HepG2 (cell line): ENCODE measurements around the gene APOA1. TPM values are rescaled to one million over a fixed set of nuclear protein-coding genes. Genes with fewer than 3 reads are reported as not detected.

Source experiments
- BRD4 ChIP-seq: sonication (generic); formaldehyde crosslinking; IDR thresholded peaks from 2 replicates; pipeline ENCODE4 v1.4.0; 2020; ENCODE audit warnings: missing genetic modification reagents
- HDAC6 ChIP-seq: fragments of 200-600 bp; sonication (generic); IDR thresholded peaks from 2 replicates; pipeline ENCODE4 v1.7.0; 2017; ENCODE audit warnings: mild to moderate bottlenecking, antibody characterized with exemption, low read length, low read depth
- KDM5B ChIP-seq: sonication (generic); formaldehyde crosslinking; IDR thresholded peaks from 2 replicates; pipeline ENCODE4 v1.4.0; 2020; ENCODE audit warnings: missing genetic modification reagents, mild to moderate bottlenecking, borderline replicate concordance
- KDM6A ChIP-seq: IDR thresholded peaks from 2 replicates; pipeline ENCODE4 v1.6.1; 2016; ENCODE audit warnings: low read depth
- LCORL ChIP-seq, 2 experiments: fragments of 450-650 bp in 1 of 2; sonication (generic) in 1 of 2; formaldehyde crosslinking in 1 of 2; IDR thresholded peaks; 2 replicates each; pipeline versions ENCODE4 v1.5.0 to v1.6.1; 2017 to 2020; ENCODE audit warnings: antibody characterized with exemption in 1 of 2, missing genetic modification reagents in 1 of 2
- MED1 ChIP-seq: sonication (generic); formaldehyde crosslinking; IDR thresholded peaks from 2 replicates; pipeline ENCODE4 v1.4.0; 2020; ENCODE audit warnings: missing genetic modification reagents
- MXD4 ChIP-seq: IDR thresholded peaks from 2 replicates; pipeline ENCODE4 v1.6.1; 2016; ENCODE audit warnings: mild to moderate bottlenecking, missing biosample characterization, missing genetic modification reagents
- NCOA1 ChIP-seq: sonication (generic); formaldehyde crosslinking; IDR thresholded peaks from 2 replicates; pipeline ENCODE4 v1.9.0; 2021; ENCODE audit warnings: missing genetic modification reagents
- PAF1 ChIP-seq: IDR thresholded peaks from 2 replicates; pipeline ENCODE4 v1.6.1; 2016; ENCODE audit warnings: missing genetic modification reagents, missing compliant biosample characterization
- ZFP36L1 ChIP-seq: sonication (generic); formaldehyde crosslinking; IDR thresholded peaks from 2 replicates; pipeline ENCODE4 v1.8.0; 2022; ENCODE audit warnings: mild to moderate bottlenecking, missing genetic modification reagents, moderate library complexity
- ZNF180 ChIP-seq: sonication (generic); formaldehyde crosslinking; IDR thresholded peaks from 2 replicates; pipeline ENCODE4 v1.4.0; 2020; ENCODE audit warnings: low read depth, missing genetic modification reagents, borderline replicate concordance
- ZSCAN29 ChIP-seq: sonication (generic); formaldehyde crosslinking; conservative IDR thresholded peaks from 2 replicates; pipeline ENCODE4 v1.4.0; 2020; ENCODE audit warnings: mild to moderate bottlenecking, missing genetic modification reagents
- polyA plus RNA-seq, 8 experiments: library from polyadenylated mRNA; depleted of rRNA in 3 of 8; stranded (reverse) in 7 of 8; unstranded in 1 of 8; fragments of >200 nt; fragmentation: Illumina TruSeq in 4 of 8; extraction: Trizol in 4 of 8; gene quantifications; 2 replicates each; pipeline versions ENCODE4 v1.2.1 to v1.2.3, GENCODE V29; 2011 to 2016; ENCODE audit warnings: low read depth in 4 of 8, missing spikeins in 1 of 8, mixed read lengths in 1 of 8; ENCODE audit not compliant: insufficient read depth in 1 of 8
- total RNA-seq, 5 experiments: library from RNA; depleted of rRNA; stranded (reverse); fragments of >200 nt; fragmentation: Illumina TruSeq; extraction: Trizol; gene quantifications; 2 replicates each; pipeline ENCODE4 v1.2.3, GENCODE V29; 2016; ENCODE audit warnings: low read depth in 1 of 5
- TF ChIP-seq, protein P1 (sequence below): sonication (generic); formaldehyde crosslinking; IDR thresholded peaks from 2 replicates; pipeline ENCODE4 v1.4.0; 2020; ENCODE audit warnings: missing genetic modification reagents
- TF ChIP-seq, protein P2 (sequence below): sonication (generic); formaldehyde crosslinking; IDR thresholded peaks from 2 replicates; pipeline ENCODE4 v1.5.0; 2020; ENCODE audit warnings: mild to moderate bottlenecking, missing genetic modification reagents
- TF ChIP-seq, protein P3 (sequence below): sonication (generic); formaldehyde crosslinking; IDR thresholded peaks from 2 replicates; pipeline ENCODE4 v1.9.0; 2021; ENCODE audit warnings: missing genetic modification reagents, mild to moderate bottlenecking, borderline replicate concordance
- TF ChIP-seq, protein P4 (sequence below): sonication (generic); formaldehyde crosslinking; IDR thresholded peaks from 2 replicates; pipeline ENCODE4 v1.4.0; 2020; ENCODE audit warnings: missing genetic modification reagents
- TF ChIP-seq, protein P5 (sequence below): IDR thresholded peaks from 2 replicates; pipeline ENCODE4 v1.6.1; 2016; ENCODE audit warnings: control low read depth

APOA1 gene
- total and polyA plus RNA-seq, 2 of the 13 experiments (the other 11 are each of a cell fraction or from before 2014, with no cell fraction given) = 1,973 to 5,485 TPM

DNA sequence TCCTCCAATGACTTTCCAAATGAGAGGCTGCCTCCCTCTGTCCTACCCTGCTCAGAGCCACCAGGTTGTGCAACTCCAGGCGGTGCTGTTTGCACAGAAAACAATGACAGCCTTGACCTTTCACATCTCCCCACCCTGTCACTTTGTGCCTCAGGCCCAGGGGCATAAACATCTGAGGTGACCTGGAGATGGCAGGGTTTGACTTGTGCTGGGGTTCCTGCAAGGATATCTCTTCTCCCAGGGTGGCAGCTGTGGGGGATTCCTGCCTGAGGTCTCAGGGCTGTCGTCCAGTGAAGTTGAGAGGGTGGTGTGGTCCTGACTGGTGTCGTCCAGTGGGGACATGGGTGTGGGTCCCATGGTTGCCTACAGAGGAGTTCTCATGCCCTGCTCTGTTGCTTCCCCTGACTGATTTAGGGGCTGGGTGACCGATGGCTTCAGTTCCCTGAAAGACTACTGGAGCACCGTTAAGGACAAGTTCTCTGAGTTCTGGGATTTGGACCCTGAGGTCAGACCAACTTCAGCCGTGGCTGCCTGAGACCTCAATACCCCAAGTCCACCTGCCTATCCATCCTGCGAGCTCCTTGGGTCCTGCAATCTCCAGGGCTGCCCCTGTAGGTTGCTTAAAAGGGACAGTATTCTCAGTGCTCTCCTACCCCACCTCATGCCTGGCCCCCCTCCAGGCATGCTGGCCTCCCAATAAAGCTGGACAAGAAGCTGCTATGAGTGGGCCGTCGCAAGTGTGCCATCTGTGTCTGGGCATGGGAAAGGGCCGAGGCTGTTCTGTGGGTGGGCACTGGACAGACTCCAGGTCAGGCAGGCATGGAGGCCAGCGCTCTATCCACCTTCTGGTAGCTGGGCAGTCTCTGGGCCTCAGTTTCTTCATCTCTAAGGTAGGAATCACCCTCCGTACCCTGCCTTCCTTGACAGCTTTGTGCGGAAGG, 4.8 kb downstream of the APOA1 start (continued):
- TF ChIP-seq MXD4 (CRISPR knock-in tag) (peak; percentile 74; the same call in 1 of the 2 replicates), ZFP36L1 (CRISPR knock-in tag) (peak; percentile 99), MED1 (CRISPR knock-in tag) (peak; percentile 99), BRD4 (peak; percentile 95), HDAC6 (no peak), LCORL (IDR thresholded peaks at IDR 0.05) (no peak), LCORL (CRISPR knock-in tag; IDR thresholded peaks at IDR 0.05) (peak; percentile 92), KDM5B (CRISPR knock-in tag) (no peak; the same call in 1 of the 2 replicates), NCOA1 (CRISPR knock-in tag) (peak; percentile 96; the same call in 1 of the 2 replicates), PAF1 (peak; percentile 99), ZNF180 (CRISPR knock-in tag) (no peak), ZSCAN29 (CRISPR knock-in tag) (0 out of 2 replicates have a peak, but pooled peaks have one; percentile 58), KDM6A (CRISPR knock-in tag) (peak; percentile 91)
- TF ChIP-seq, protein P1, sequence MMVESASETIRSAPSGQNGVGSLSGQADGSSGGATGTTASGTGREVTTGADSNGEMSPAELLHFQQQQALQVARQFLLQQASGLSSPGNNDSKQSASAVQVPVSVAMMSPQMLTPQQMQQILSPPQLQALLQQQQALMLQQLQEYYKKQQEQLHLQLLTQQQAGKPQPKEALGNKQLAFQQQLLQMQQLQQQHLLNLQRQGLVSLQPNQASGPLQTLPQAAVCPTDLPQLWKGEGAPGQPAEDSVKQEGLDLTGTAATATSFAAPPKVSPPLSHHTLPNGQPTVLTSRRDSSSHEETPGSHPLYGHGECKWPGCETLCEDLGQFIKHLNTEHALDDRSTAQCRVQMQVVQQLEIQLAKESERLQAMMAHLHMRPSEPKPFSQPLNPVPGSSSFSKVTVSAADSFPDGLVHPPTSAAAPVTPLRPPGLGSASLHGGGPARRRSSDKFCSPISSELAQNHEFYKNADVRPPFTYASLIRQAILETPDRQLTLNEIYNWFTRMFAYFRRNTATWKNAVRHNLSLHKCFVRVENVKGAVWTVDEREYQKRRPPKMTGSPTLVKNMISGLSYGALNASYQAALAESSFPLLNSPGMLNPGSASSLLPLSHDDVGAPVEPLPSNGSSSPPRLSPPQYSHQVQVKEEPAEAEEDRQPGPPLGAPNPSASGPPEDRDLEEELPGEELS = peak; percentile 97
- TF ChIP-seq, protein P2, sequence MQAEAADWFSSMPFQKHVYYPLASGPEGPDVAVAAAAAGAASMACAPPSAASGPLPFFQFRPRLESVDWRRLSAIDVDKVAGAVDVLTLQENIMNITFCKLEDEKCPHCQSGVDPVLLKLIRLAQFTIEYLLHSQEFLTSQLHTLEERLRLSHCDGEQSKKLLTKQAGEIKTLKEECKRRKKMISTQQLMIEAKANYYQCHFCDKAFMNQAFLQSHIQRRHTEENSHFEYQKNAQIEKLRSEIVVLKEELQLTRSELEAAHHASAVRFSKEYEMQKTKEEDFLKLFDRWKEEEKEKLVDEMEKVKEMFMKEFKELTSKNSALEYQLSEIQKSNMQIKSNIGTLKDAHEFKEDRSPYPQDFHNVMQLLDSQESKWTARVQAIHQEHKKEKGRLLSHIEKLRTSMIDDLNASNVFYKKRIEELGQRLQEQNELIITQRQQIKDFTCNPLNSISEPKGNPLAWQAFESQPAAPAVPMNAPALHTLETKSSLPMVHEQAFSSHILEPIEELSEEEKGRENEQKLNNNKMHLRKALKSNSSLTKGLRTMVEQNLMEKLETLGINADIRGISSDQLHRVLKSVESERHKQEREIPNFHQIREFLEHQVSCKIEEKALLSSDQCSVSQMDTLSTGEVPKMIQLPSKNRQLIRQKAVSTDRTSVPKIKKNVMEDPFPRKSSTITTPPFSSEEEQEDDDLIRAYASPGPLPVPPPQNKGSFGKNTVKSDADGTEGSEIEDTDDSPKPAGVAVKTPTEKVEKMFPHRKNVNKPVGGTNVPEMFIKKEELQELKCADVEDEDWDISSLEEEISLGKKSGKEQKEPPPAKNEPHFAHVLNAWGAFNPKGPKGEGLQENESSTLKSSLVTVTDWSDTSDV (CRISPR knock-in tag) = no peak; the same call in 1 of the 2 replicates
- TF ChIP-seq, protein P3, sequence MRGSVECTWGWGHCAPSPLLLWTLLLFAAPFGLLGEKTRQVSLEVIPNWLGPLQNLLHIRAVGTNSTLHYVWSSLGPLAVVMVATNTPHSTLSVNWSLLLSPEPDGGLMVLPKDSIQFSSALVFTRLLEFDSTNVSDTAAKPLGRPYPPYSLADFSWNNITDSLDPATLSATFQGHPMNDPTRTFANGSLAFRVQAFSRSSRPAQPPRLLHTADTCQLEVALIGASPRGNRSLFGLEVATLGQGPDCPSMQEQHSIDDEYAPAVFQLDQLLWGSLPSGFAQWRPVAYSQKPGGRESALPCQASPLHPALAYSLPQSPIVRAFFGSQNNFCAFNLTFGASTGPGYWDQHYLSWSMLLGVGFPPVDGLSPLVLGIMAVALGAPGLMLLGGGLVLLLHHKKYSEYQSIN (CRISPR knock-in tag) = no peak
- TF ChIP-seq, protein P4, sequence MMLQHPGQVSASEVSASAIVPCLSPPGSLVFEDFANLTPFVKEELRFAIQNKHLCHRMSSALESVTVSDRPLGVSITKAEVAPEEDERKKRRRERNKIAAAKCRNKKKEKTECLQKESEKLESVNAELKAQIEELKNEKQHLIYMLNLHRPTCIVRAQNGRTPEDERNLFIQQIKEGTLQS (CRISPR knock-in tag) = peak; percentile 66; the same call in 1 of the 2 replicates
- TF ChIP-seq, protein P5, sequence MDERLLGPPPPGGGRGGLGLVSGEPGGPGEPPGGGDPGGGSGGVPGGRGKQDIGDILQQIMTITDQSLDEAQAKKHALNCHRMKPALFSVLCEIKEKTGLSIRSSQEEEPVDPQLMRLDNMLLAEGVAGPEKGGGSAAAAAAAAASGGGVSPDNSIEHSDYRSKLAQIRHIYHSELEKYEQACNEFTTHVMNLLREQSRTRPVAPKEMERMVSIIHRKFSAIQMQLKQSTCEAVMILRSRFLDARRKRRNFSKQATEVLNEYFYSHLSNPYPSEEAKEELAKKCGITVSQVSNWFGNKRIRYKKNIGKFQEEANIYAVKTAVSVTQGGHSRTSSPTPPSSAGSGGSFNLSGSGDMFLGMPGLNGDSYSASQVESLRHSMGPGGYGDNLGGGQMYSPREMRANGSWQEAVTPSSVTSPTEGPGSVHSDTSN = peak; percentile 55; the same call in 1 of the 2 replicates
